H1 (cell line): Measurements from ENCODE around the gene NDST4. TPM values are rescaled to one million over a fixed set of nuclear protein-coding genes. Genes with fewer than 3 reads are reported as not detected.

Source experiments
- CTCF ChIA-PET: fragments of 300-600 bp; sonication (Branson Sonifier 250); formaldehyde crosslinking; loops from one replicate; lab custom pipeline; 2021; ENCODE audit not compliant: partially characterized antibody; lab: Charles Lee
- POLR2A ChIA-PET: fragments of 300-600 bp; sonication (Branson Sonifier 250); formaldehyde crosslinking; loops from one replicate; lab custom pipeline; 2021; ENCODE audit warnings: inconsistent platforms; ENCODE audit not compliant: partially characterized antibody; lab: Charles Lee
- DNase-seq, 2 experiments: peaks; one replicate each; pipeline versions ENCODE4 v3.0.0 to v3.0.0-alpha.2; 2010 to 2022; ENCODE audit warnings: low spot score in 2 of 2, low read depth in 1 of 2, mixed read lengths in 1 of 2
- FAIRE-seq: peaks from 2 replicates; lab custom pipeline; 2011; peaks lifted over from hg19 to GRCh38; lab: Jason Lieb, UNC
- H2AFZ ChIP-seq: 2 replicates; pipeline ENCODE4 v1.8.1; 2012; ENCODE audit warnings: low read length, inconsistent platforms
- H2AK5ac ChIP-seq: 2 replicates; pipeline ENCODE4 v1.6.1; 2013; ENCODE audit warnings: low read depth, low read length
- H2BK120ac ChIP-seq: replicated peaks from 2 replicates; pipeline ENCODE3; 2013; ENCODE audit warnings: low read depth, low read length, inconsistent platforms
- H2BK12ac ChIP-seq: 2 replicates; pipeline ENCODE4 v1.6.1; 2013; ENCODE audit warnings: low read depth, low read length
- H2BK15ac ChIP-seq: 2 replicates; pipeline ENCODE4 v1.6.1; 2013; ENCODE audit warnings: low read length
- H2BK20ac ChIP-seq: 2 replicates; pipeline ENCODE4 v1.6.1; 2013; ENCODE audit warnings: low read length
- H2BK5ac ChIP-seq: 2 replicates; pipeline ENCODE4 v1.6.1; 2013; ENCODE audit warnings: low read depth, low read length
- H3K14ac ChIP-seq: 2 replicates; pipeline ENCODE4 v1.6.1; 2013; ENCODE audit warnings: inconsistent platforms; ENCODE audit not compliant: insufficient read length
- H3K18ac ChIP-seq: 2 replicates; pipeline ENCODE4 v1.6.1; 2013; ENCODE audit warnings: low read length; ENCODE audit errors: extremely low read depth
- H3K23ac ChIP-seq: 2 replicates; pipeline ENCODE4 v1.6.1; 2013; ENCODE audit warnings: inconsistent platforms; ENCODE audit not compliant: insufficient read length
- H3K23me2 ChIP-seq: 2 replicates; pipeline ENCODE4 v1.6.1; 2013; ENCODE audit warnings: low read depth, low read length
- H3K27ac ChIP-seq: 2 replicates; pipeline ENCODE4 v1.6.1; 2011; ENCODE audit warnings: low read depth, low read length, inconsistent platforms
- H3K27me3 ChIP-seq, 4 experiments: replicated peaks in 1 of 4; 1 replicate in 1 of 4; 2 replicates in 3 of 4; pipeline versions ENCODE4 v1.6.1 to v1.8.1; 2011 to 2013; ENCODE audit warnings: low read length in 3 of 4, mild to moderate bottlenecking in 3 of 4, inconsistent platforms in 2 of 4, mixed read lengths in 2 of 4, moderate library complexity in 1 of 4; ENCODE audit not compliant: control insufficient read depth in 3 of 4, insufficient read depth in 3 of 4; ENCODE audit errors: extremely low read depth in 1 of 4
- H3K36me3 ChIP-seq, 4 experiments: 2 replicates each; pipeline versions ENCODE4 v1.6.1 to v1.8.1; 2011 to 2013; ENCODE audit warnings: mild to moderate bottlenecking in 4 of 4, low read length in 3 of 4, moderate library complexity in 2 of 4, control low read depth in 1 of 4, inconsistent platforms in 1 of 4; ENCODE audit not compliant: insufficient read depth in 4 of 4, control insufficient read depth in 2 of 4
- H3K4ac ChIP-seq: replicated peaks from 2 replicates; pipeline ENCODE3; 2013; ENCODE audit warnings: low read length, low read depth, mixed read lengths, inconsistent platforms; ENCODE audit not compliant: insufficient read length
- H3K4me1 ChIP-seq, 4 experiments: replicated peaks in 1 of 4; 1 replicate in 1 of 4; 2 replicates in 3 of 4; pipeline versions ENCODE4 v1.6.1 to v1.8.1; 2011 to 2013; ENCODE audit warnings: low read length in 3 of 4, inconsistent platforms in 2 of 4, mixed read lengths in 1 of 4; ENCODE audit not compliant: insufficient read depth in 4 of 4, control insufficient read depth in 3 of 4
- H3K4me2 ChIP-seq, 2 experiments: 2 replicates each; pipeline versions ENCODE4 v1.6.1 to v1.8.1; 2011 to 2013; ENCODE audit warnings: low read depth in 2 of 2, low read length in 2 of 2, control low read depth in 1 of 2, inconsistent platforms in 1 of 2, mild to moderate bottlenecking in 1 of 2; ENCODE audit not compliant: insufficient read depth in 1 of 2
- H3K4me3 ChIP-seq, 4 experiments: fragments of 200-600, 300-600 bp in 1 of 4; sonication (generic), shearing (Covaris generic), sonication (Bioruptor Twin) in 1 of 4; 2 replicates each; pipeline versions ENCODE4 v1.5.1 to v1.8.1; 2011 to 2016; ENCODE audit warnings: low read length in 4 of 4, low read depth in 3 of 4, control low read depth in 2 of 4, inconsistent platforms in 2 of 4, mild to moderate bottlenecking in 2 of 4, mixed read lengths in 1 of 4, moderate library complexity in 1 of 4; ENCODE audit not compliant: insufficient read depth in 2 of 4; ENCODE audit errors: extremely low read depth in 1 of 4
- H3K56ac ChIP-seq: replicated peaks from 2 replicates; pipeline ENCODE3; 2013; ENCODE audit warnings: low read depth, mild to moderate bottlenecking, mixed read lengths, low read length, inconsistent platforms; ENCODE audit not compliant: insufficient read length
- H3K79me1 ChIP-seq: 2 replicates; pipeline ENCODE4 v1.6.1; 2013; ENCODE audit warnings: low read depth, low read length, control low read depth
- H3K79me2 ChIP-seq, 2 experiments: 2 replicates each; pipeline versions ENCODE4 v1.6.1 to v1.8.1; 2012 to 2013; ENCODE audit warnings: low read length in 2 of 2, mild to moderate bottlenecking in 2 of 2, inconsistent platforms in 1 of 2; ENCODE audit not compliant: insufficient read depth in 2 of 2, control insufficient read depth in 1 of 2
- H3K9ac ChIP-seq, 4 experiments: replicated peaks in 1 of 4; 1 replicate in 1 of 4; 2 replicates in 3 of 4; pipeline versions ENCODE4 v1.6.1 to v1.8.1; 2011 to 2013; ENCODE audit warnings: low read depth in 3 of 4, low read length in 3 of 4, control low read depth in 2 of 4, mild to moderate bottlenecking in 2 of 4, moderate library complexity in 2 of 4, inconsistent platforms in 1 of 4; ENCODE audit errors: extremely low read depth in 1 of 4
- H3K9me3 ChIP-seq, 2 experiments: 2 replicates each; pipeline versions ENCODE4 v1.6.1 to v1.8.1; 2012 to 2013; ENCODE audit warnings: mild to moderate bottlenecking in 2 of 2, moderate library complexity in 2 of 2, control low read depth in 1 of 2, inconsistent platforms in 1 of 2, low read depth in 1 of 2, low read length in 1 of 2, mixed read lengths in 1 of 2; ENCODE audit not compliant: insufficient read depth in 2 of 2
- H4K20me1 ChIP-seq, 2 experiments: replicated peaks in 1 of 2; 2 replicates each; pipeline versions ENCODE3 to v1.8.1; 2011 to 2013; ENCODE audit warnings: inconsistent platforms in 2 of 2, low read length in 2 of 2, mild to moderate bottlenecking in 1 of 2; ENCODE audit not compliant: insufficient read depth in 2 of 2, control insufficient read depth in 1 of 2
- H4K5ac ChIP-seq: 2 replicates; pipeline ENCODE4 v1.6.1; 2013; ENCODE audit warnings: low read length, low read depth, mixed read lengths, inconsistent platforms; ENCODE audit not compliant: insufficient read length
- H4K8ac ChIP-seq: 2 replicates; pipeline ENCODE4 v1.8.0; 2013; ENCODE audit warnings: mild to moderate bottlenecking, moderate library complexity, low read length, inconsistent platforms; ENCODE audit not compliant: insufficient read depth; ENCODE audit errors: extremely low read depth
- H4K91ac ChIP-seq: replicated peaks from 2 replicates; pipeline ENCODE3; 2013; ENCODE audit warnings: low read length, mixed read lengths, inconsistent platforms; ENCODE audit not compliant: insufficient read length
- BCL11A ChIP-seq, 2 experiments: IDR thresholded peaks; one replicate each; pipeline ENCODE4 v1.6.1; 2011; ENCODE audit warnings: low read depth in 2 of 2, low read length in 2 of 2, mild to moderate bottlenecking in 2 of 2
- CREB1 ChIP-seq: IDR thresholded peaks from 2 replicates; pipeline ENCODE4 v1.6.1; 2012; ENCODE audit warnings: inconsistent platforms
- CTBP2 ChIP-seq: IDR thresholded peaks from 2 replicates; pipeline ENCODE4 v1.7.0; 2011; ENCODE audit warnings: borderline replicate concordance, mild to moderate bottlenecking, moderate library complexity, mixed read lengths, low read length; ENCODE audit not compliant: insufficient read depth, insufficient read length
- FOSL1 ChIP-seq: IDR thresholded peaks from 2 replicates; pipeline ENCODE4 v1.6.1; 2011; ENCODE audit warnings: mild to moderate bottlenecking, low read depth, low read length, moderate library complexity; ENCODE audit not compliant: insufficient read depth
- NRF1 ChIP-seq: IDR thresholded peaks from 2 replicates; pipeline ENCODE4 v1.6.1; 2011; ENCODE audit warnings: mild to moderate bottlenecking, low read depth, low read length, improper control_type of control experiment
- POLR2A ChIP-seq, 2 experiments: IDR thresholded peaks; 1 replicate in 1 of 2; 2 replicates in 1 of 2; pipeline ENCODE4 v1.6.1; 2011; ENCODE audit warnings: low read depth in 2 of 2, low read length in 2 of 2, mild to moderate bottlenecking in 2 of 2; ENCODE audit errors: control extremely low read depth in 1 of 2
- POU5F1 ChIP-seq: IDR thresholded peaks from 2 replicates; pipeline ENCODE4 v1.6.1; 2011; ENCODE audit warnings: low read depth, mild to moderate bottlenecking, low read length, moderate library complexity
- RAD21 ChIP-seq, 2 experiments: IDR thresholded peaks in 1 of 2; conservative IDR thresholded peaks in 1 of 2; 2 replicates each; pipeline ENCODE4 v1.6.1; 2011; ENCODE audit warnings: low read depth in 2 of 2, low read length in 2 of 2, improper control_type of control experiment in 1 of 2, inconsistent platforms in 1 of 2, mild to moderate bottlenecking in 1 of 2, moderate library complexity in 1 of 2
- RBBP5 ChIP-seq: IDR thresholded peaks from 2 replicates; pipeline ENCODE4 v1.7.1; 2012; ENCODE audit warnings: low read depth, mild to moderate bottlenecking, inconsistent platforms, low read length, moderate library complexity, borderline replicate concordance
- SP4 ChIP-seq: IDR thresholded peaks from 2 replicates; pipeline ENCODE4 v1.6.1; 2012; ENCODE audit warnings: low read length, inconsistent platforms
- TBP ChIP-seq: IDR thresholded peaks from 2 replicates; pipeline ENCODE4 v1.6.1; 2011; ENCODE audit warnings: low read depth, low read length, improper control_type of control experiment
- TEAD4 ChIP-seq: IDR thresholded peaks from 2 replicates; pipeline ENCODE4 v1.6.1; 2012; ENCODE audit warnings: low read depth, low read length, inconsistent platforms, mixed read lengths
- ZNF274 ChIP-seq: IDR thresholded peaks from 2 replicates; pipeline ENCODE4 v1.7.0; 2012; ENCODE audit warnings: low read length, borderline replicate concordance; ENCODE audit errors: extremely low read depth
- WGBS, 2 experiments: shearing (Covaris generic) in 1 of 2; methylation state at CpG; one replicate each; pipeline versions ENCODE4 v1.1.6 to v1.1.7; 2013 to 2015; ENCODE audit warnings: low lambda C conversion rate in 2 of 2, mixed read lengths in 2 of 2, inconsistent platforms in 1 of 2, low coverage in 1 of 2, missing lambda C conversion rate in 1 of 2; ENCODE audit not compliant: insufficient replicate concordance in 2 of 2, insufficient coverage in 1 of 2, insufficient read length in 1 of 2; ENCODE audit errors: extremely low coverage in 1 of 2, missing lambda C conversion rate in 1 of 2; 5-methylcytosine and 5-hydroxymethylcytosine counted together
- polyA plus RNA-seq, 7 experiments: library from polyadenylated mRNA; depleted of rRNA in 3 of 7; stranded (reverse) in 5 of 7; unstranded in 2 of 7; fragments of >200 nt in 5 of 7; fragments of 200-250 nt in 2 of 7; gene quantifications; 1 replicate in 5 of 7; 2 replicates in 1 of 7; 4 replicates in 1 of 7; pipeline versions ENCODE4 v1.2.1 to v1.2.3, GENCODE V29; 2011 to 2013; ENCODE audit warnings: missing spikeins in 2 of 7, mixed read lengths in 2 of 7
- total RNA-seq: library from RNA; stranded (reverse); fragmentation: NEBNext Ultra II Directional; extraction: Animal tissue kit (Norgen Biotek cat#: 25700); gene quantifications from 2 replicates; pipeline ENCODE4 v1.2.1, GENCODE V29; 2021
- TF ChIP-seq, protein P1 (sequence below): IDR thresholded peaks from 2 replicates; pipeline ENCODE4 v1.6.1; 2012; ENCODE audit warnings: inconsistent platforms

Gene NDST4
- total and polyA plus RNA-seq, 2 of the 8 experiments (the other 6 are each of a cell fraction or from before 2014, with no cell fraction given) = 0.02 TPM; not detected in 1

- POLR2A ChIA-PET = no interaction called here
- Histone ChIP-seq H2BK120ac (no peak overlapping the region), H4K20me1 (no peaks in the 10 kb centered on the region), H3K9me3 (no peaks in the 10 kb centered on the region), H3K4me3 (no peak overlapping the region), H2BK12ac (no peak overlapping the region), H3K23ac (no peak overlapping the region), H3K79me1 (no peaks in the 10 kb centered on the region), H3K36me3 (no peaks in the 10 kb centered on the region), H3K56ac (no peak overlapping the region), H3K27ac (no peak overlapping the region), H3K18ac (no peak overlapping the region), H3K27me3 (no peaks in the 10 kb centered on the region), H2BK20ac (no peak overlapping the region), H3K14ac (no peak overlapping the region), H3K4me2 (no peak overlapping the region), H2BK15ac (no peak overlapping the region), H3K4ac (no peak overlapping the region), H4K5ac (no peak overlapping the region), H3K4me1 (no peaks in the 10 kb centered on the region), H2AK5ac (no peak overlapping the region), H3K9ac (no peak overlapping the region), H3K79me2 (no peaks in the 10 kb centered on the region), H3K23me2 (no peaks in the 10 kb centered on the region), H2BK5ac (no peak overlapping the region), H2AFZ (no peak overlapping the region), H4K8ac (no peak overlapping the region), H4K91ac (no peak overlapping the region)
- DNase-seq (no peak), FAIRE-seq (no peak)
- CTCF ChIA-PET = interaction anchor here (1.5 kb wide), 1 partner anchor 23 kb away, joined by 4 read pairs; no protein-coding TSS in a partner anchor
- no peak for TF ChIP-seq CREB1
- no peak for TF ChIP-seq NRF1
- no peak for TF ChIP-seq TBP
- no peak for TF ChIP-seq SP4
- TF ChIP-seq TEAD4 = no peak
- no peak for TF ChIP-seq POU5F1
- no peak for TF ChIP-seq FOSL1
- TF ChIP-seq BCL11A (IDR thresholded peaks at IDR 0.05; ENCODE audit: low read depth in 2 of 2, low read length in 2 of 2) = no peak
- TF ChIP-seq ZNF274 = no peak
- no peak for TF ChIP-seq RAD21 (IDR thresholded peaks at IDR 0.05 in 1 of 2, conservative IDR thresholded peaks at IDR 0.05 in 1 of 2; ENCODE audit: low read depth in 2 of 2, low read length in 2 of 2)
- TF ChIP-seq RBBP5 = no peak
- TF ChIP-seq POLR2A (IDR thresholded peaks at IDR 0.05; ENCODE audit: control extremely low read depth in 1 of 2, low read depth in 2 of 2, low read length in 2 of 2) = no peak
- TF ChIP-seq CTBP2 = no peak
- TF ChIP-seq, protein P1, sequence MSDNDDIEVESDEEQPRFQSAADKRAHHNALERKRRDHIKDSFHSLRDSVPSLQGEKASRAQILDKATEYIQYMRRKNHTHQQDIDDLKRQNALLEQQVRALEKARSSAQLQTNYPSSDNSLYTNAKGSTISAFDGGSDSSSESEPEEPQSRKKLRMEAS = no peak
- 79% methylated on average over 5 of the region's 5 CpGs; no CpG with 5 or more reads in 1 of the 2 experiments for WGBS, 2 experiments
Measured at GRCh38 chr4:114883641-114884040, 229.8 kb downstream of the NDST4 start.
